Neural cell (in vitro differentiated cells): Measurements from ENCODE around the gene ASB10.

Experiments used
- CTCF ChIP-seq: fragments of 450-650 bp; IDR thresholded peaks from 2 replicates; pipeline ENCODE4 v1.5.1; 2014; ENCODE audit warnings: antibody characterized with exemption, mild to moderate bottlenecking, moderate library complexity; ENCODE audit not compliant: poor library complexity, severe bottlenecking
- POLR2AphosphoS5 ChIP-seq: IDR thresholded peaks from 2 replicates; pipeline ENCODE4 v1.6.1; 2012
- SMC3 ChIP-seq: fragments of 450-650 bp; conservative IDR thresholded peaks from 2 replicates; pipeline ENCODE4 v1.6.1; 2014; ENCODE audit warnings: antibody characterized with exemption, mild to moderate bottlenecking, moderate library complexity; ENCODE audit not compliant: poor library complexity
- TAF1 ChIP-seq: IDR thresholded peaks from 2 replicates; pipeline ENCODE4 v1.6.1; 2012; ENCODE audit warnings: low read depth

- no peak for TF ChIP-seq CTCF
- TF ChIP-seq SMC3: no peak
- no peak for TF ChIP-seq POLR2AphosphoS5
- no peak for TF ChIP-seq TAF1
Measured at GRCh38 chr7:151215396-151215795, 28.3 kb upstream of the ASB10 start.
